ENCODE data around the gene IFNA13.
"Not testable (repeated sequence)": the region's sequence is repeated elsewhere in the genome, so short reads cannot be mapped to it uniquely, and the experiment has no call there.

IFNA13 gene

DNA sequence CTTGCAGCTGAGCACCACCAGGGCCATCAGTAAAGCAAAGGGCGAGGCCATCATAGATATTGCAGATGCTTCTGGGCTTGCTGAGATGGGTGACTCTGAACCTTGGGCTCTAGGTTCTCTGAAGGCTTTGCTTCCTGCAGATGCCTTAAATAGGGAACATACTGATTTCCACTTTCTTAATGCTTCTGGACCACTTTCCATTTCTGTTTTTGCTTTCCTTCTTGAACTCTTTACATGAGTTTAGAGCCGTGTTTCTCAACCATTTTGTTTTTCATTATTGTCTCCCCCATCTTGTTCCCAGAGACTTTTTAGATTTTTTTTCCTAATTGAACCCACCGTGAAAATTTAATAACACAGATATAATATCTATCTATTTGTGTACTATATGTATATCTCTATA is at the start of gene IFNA13:
IFNA13 (minus strand) TSS at position 101 of the 400 bp plus-strand sequence; CDS start at position 54, 47 bp downstream.
- DNase-seq = no peak

DNA sequence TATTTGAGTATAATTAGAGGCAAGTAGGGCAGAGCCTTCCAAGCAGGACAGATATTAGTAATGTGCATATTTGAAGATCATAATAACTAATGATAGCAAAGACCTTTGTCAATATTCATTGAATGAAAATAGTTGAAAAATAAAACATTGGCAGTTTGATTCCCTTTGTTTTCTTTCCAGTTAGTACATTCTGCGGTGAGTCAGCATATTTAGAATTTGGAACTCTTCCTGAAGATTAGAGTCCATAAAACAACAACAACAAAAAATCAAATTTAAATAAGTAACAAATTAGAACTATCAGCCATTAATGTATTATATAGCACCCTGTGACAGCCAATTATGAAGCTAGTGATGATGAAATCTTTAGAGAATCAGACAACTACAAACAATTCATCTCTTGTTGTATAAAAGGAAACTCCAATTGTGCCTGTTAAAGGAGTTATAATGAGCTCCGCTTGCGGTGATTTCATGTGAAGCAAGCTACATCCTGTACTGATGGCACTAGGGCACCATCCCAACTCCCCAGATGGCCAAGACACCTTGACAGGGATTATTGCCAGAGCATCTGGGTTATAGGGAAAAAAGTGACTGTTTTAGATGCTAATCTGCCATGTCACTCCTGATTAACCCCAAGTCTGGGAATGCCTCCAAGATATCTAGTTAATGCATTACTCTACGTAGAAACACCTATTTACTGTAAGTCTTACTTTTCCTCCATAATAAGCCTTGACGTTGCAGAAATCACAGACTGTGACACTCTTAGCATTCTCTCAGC is 47.8 kb upstream of the IFNA13 start:
- DNase-seq = peak; percentile 48

- no peak for DNase-seq
Measured at GRCh38 chr9:21414220-21414940, 46.5 kb upstream of the IFNA13 start.

- no peak for DNase-seq
Measured at GRCh38 chr9:21413624-21414023, 45.8 kb upstream of the IFNA13 start.

- DNase-seq = no peak
Measured at GRCh38 chr9:21413151-21413550, 45.3 kb upstream of the IFNA13 start.

DNA sequence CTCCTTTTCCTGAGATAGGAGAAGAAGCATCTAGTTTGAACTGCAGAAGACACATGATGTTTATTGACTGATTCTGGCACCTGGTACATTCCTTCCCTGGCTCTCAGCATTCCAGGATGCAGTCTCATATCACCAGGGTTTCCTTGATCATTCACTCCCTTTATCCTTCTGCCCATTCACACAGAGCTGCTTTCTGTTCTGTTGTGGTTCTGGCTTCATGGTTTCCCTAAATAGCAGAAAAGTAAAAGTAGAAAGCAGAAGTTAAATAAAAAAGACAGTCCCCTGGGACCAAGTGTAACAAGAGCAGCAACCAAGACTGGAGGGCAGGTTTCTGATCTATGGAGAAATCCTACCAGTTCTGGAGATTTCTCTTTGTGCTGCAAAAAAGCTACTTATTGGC is 44.2 kb upstream of the IFNA13 start:
- no peak for DNase-seq

DNA sequence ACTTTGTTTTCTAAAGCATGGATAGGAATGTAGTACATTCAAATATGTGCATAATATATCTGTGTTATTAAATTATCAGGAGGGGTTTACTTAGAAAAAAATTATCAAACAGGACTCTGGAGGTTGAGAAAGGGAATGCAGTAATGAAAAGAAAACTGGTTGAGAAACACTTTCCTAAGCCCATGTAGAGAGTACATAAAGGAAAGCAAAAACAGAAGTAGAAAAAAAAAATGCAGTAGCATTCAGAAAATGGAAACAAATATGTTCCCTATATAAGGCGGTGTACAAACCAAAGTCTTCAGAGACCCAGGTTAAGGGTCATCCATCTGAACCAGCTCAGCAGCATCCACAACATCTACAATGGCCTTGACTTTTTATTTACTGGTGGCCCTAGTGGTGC is 41.0 kb upstream of the IFNA13 start, which contains the start of gene IFNA8:
IFNA8 (plus strand) TSS at position 301 of the 400 bp plus-strand sequence; CDS start at position 361, 60 bp downstream.
- no peak for DNase-seq

DNA sequence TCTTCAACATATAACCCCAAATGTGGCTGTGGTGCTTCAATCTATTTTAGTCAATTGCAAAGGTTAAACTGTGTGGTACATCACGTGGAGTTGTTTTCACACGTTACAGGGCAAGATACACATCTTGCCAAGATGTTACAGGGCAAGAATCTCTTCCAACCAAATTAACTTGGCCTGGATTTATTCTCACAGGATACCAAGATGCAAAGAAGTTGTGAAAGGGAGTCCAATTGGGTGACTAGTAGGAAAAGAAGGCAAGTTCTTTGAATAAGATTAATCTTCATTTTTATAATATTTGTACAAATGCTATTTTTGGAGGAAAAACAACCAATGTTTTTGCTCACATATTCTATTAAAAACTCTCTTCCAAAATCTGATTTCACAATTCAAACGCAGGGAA is 36.3 kb upstream of the IFNA13 start:
- DNase-seq = no peak

- no peak for DNase-seq
Measured at GRCh38 chr9:21402386-21403251, 34.8 kb upstream of the IFNA13 start.

GRCh38 chr9:21399956-21400355 is 32.1 kb upstream of the IFNA13 start:
- no peak for DNase-seq

DNA sequence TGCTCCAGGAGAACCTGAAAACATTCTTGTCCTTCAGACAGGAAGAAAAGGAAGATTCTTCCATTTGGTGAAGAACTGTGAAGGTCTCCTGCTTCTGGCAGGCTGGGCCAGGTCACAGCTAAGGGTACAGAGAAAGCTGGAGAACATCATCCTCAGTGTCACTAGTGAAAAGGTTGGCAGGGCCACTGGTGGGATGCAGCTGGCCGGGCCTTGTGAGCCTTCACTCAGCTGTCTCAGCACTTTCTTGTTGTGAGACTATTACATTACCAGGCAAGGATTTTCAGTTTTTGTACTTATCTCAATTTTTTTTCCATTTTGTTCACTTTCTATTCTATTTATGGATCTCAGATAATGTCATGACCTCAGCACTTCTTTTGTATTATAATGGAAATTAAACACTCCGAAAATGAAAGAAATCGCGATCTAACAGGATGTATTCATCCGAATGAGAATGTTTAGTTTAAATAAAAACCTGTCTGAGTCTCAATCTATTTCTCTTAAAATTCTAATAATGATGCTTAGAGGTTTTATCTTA is 31.2 kb upstream of the IFNA13 start:
- DNase-seq = no peak

DNA sequence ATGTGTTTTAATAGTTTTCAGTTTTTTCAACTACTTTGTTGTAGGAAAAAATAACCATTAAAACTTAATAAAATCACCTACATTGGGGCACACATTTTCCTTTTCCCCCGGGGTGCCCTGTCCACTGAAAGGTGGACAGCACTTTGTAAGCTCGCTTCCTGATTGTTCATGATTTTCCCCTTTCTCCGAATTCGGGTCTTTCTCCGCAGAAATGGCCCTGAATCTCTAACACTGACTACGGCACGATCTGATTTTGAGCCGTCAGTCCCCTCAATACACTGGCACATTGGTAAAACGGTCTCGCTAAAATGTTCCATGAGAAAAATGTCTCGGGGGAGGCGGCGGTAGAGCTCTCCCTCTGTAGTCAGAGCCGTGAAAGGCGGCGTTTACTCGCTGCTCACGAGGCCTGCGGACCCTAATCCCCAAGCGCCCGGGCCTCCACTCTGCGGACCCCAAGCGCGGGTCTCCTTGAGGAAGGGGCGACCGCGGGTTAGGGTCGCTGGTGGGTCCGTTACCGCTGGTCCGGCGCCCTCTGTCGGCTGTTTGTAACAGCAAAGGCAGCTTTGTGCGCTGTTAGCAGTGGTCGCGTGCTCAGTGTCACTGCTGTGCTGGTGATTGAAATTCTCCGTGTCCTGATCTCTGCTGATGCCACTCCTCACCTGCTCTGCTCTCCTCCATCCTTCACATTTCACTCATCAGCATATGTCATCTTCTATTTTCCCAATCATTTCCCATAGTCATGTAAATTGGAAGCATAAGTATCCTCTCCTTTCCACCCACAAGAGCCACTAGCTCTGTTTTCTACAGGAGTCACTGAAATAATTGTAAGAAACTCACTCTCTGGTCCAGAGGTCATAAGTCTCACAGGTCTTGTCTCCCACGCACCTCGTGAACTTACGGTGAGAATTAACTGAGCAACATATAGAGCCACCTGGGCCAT is 28.2 kb upstream of the IFNA13 start:
- no peak for DNase-seq

DNA sequence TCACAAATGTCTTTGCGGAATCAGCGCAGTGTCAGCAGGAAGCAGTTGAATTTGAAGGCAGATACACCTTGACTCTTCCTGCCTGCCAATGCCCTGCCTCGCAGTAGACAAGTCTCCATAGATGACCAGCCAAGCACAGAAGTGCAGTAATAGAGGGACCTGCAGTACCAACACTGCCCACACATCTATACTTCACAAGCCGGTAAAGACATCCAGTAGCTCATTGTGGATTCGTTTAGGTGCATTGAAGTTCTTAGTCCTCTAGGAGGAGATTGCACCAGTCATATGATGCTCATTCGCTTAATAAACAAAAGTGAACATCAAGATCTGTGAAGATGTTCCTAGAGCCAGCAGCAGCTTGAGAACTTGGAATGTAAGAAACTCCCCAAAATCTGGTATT is 24.4 kb upstream of the IFNA13 start:
- no peak for DNase-seq

DNA sequence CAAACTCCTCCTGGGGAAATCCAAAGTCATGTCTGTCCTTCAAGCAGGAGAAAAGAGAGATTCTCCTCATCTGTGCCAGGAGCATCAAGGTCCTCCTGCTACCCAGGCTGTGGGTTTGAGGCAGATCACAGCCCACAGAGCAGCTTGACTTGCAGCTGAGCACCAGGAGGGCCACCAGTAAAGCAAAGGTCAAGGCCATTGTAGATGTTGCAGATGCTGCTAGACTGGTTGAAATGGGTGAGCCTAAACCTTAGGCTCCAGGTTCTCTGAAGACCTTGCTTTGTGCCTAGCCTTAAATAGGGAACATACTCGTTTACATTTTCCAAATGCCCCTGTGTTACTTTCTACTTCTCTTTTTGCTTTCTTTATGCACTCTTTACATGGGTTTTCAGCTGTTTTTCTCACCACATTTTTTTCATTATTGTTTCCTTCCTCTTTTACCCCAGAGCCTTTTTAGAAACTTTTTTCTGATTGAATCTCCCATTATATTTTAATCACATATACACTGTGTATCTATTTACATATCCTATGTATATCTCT is 17.3 kb upstream of the IFNA13 start, which contains the start of gene IFNA2:
IFNA2 (minus strand) TSS at position 268 of the 540 bp plus-strand sequence; CDS start at position 199, 69 bp downstream.
- no peak for DNase-seq

DNA sequence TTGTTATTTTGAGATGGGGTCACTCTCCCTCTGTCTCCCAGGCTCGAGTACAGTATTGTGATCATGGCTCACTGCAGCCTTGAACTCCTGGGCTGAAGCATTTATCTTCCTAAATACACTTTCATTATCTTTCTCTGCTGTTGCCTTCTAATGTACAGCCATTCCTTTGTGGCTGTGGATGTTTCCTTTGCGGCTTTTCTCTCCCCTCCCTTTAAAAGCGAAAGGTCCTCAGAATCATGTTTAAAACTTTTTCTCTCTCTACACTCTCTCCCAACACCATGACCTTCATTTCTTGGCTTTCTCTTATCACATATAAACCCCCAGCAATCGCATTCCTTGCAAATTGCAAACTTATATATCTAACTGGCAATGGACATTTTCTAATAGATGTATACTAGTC is 15.8 kb upstream of the IFNA13 start:
- no peak for DNase-seq

DNA sequence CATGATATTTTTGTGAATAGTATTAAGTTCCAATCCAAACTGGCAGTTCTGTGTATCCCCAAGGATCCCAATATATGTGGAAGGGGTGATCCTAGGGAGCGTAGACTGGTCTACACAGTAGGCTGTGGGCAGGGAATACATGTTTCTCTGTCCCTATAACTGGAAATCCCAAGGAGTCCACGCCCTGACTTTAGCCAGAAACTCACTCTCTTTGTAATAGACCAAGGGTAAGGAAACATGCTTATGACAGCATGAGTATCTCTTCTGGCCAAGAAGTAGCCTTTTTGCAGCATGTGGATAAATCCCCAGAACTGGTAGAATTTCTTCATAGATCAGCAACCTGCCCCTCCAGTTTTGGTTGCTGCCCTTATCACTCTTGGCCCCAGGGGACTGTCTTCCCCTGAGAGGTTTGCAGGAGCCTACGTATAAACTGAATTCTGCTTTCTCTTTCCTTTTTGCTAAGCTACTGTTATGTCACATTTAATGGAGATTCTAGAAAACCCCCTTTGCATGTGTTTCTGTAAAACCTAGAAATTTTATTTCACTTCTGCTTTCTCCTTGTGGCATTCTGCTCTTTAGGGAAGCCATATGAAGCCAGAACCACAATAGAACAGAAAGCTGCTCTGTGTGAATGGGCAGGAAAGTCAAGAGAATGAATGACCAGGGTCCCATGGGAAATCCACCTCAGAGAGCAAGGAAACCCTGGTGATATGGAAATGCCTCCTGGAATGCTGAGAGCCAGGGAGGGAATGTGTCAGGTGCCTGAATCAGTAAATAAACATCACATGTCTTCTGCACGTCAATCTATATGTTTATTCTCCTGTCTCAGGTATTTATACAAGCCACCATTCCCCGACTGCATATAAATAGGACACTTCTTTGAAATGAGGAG is 13.8 kb upstream of the IFNA13 start:
- DNase-seq = no peak

DNA sequence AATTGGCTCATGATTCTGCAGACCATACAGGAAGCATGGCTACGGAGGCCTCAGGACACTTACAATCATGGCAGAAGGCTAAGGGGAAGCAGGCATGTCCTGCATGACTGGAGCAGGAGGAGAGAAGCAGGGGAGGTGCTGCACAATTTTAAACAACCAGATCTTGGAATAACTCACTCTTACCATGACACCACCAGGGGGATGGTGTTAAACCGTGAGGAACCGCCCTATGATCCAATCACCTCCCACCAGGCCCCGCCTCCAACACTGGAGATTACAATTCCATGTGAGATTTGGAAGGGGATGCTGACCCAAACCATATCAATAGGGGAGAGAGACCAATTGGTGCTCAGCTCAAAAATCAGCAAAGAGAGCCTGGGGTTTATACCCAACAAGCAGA is 3.6 kb upstream of the IFNA13 start:
- not testable (repeated sequence) for DNase-seq

GRCh38 chr9:21367169-21367568 is 688 bp downstream of the IFNA13 start:
- not testable (repeated sequence) for DNase-seq

GRCh38 chr9:21362287-21362686 is 5.6 kb downstream of the IFNA13 start:
- DNase-seq = no peak

All from NCI-H2171 treated with DMSO at 0.1 percent for 48 hours (cell line).